Measurements from ENCODE around the gene ITGA11.

ITGA11 gene

GRCh38 chr15:68310804-68311463, 121.0 kb downstream of the ITGA11 start:
- DNase-seq = no peak

GRCh38 chr15:68310178-68310803, 121.7 kb downstream of the ITGA11 start:
- no peak for DNase-seq
- no peak for ATAC-seq

More at GRCh38 chr15:68310804-68311463, 121.0 kb downstream of the ITGA11 start:
- no peak for ATAC-seq

- ATAC-seq = no peak
- no peak for DNase-seq
These were observed 122.9 kb downstream of the ITGA11 start for GRCh38 chr15:68309024-68309423.

GRCh38 chr15:68307131-68307928, 124.6 kb downstream of the ITGA11 start:
- ATAC-seq = no peak
- no peak for DNase-seq

GRCh38 chr15:68305420-68305871, 126.5 kb downstream of the ITGA11 start:
- no peak for ATAC-seq
- DNase-seq = no peak

GRCh38 chr15:68304589-68305337, 127.2 kb downstream of the ITGA11 start:
- ATAC-seq = no peak
- DNase-seq = no peak

GRCh38 chr15:68303560-68304436, 128.2 kb downstream of the ITGA11 start:
- DNase-seq (no peak), ATAC-seq (no peak)

GRCh38 chr15:68303134-68303533, 128.8 kb downstream of the ITGA11 start:
- DNase-seq (no peak), ATAC-seq (no peak)

- DNase-seq (no peak), ATAC-seq (no peak)
These were observed 129.2 kb downstream of the ITGA11 start for GRCh38 chr15:68302729-68303128.

GRCh38 chr15:68301301-68301700, 130.7 kb downstream of the ITGA11 start:
- ATAC-seq (no peak), DNase-seq (no peak)

GRCh38 chr15:68300115-68300940, 131.6 kb downstream of the ITGA11 start:
- ATAC-seq (no peak), DNase-seq (no peak)

- DNase-seq (no peak), ATAC-seq (no peak)
These were observed 132.5 kb downstream of the ITGA11 start for GRCh38 chr15:68299436-68299835.

GRCh38 chr15:68298882-68299381, 133.0 kb downstream of the ITGA11 start:
- DNase-seq (no peak), ATAC-seq (peak; percentile 70)

GRCh38 chr15:68298336-68298735, 133.6 kb downstream of the ITGA11 start:
- DNase-seq = no peak
- ATAC-seq = no peak

GRCh38 chr15:68295014-68295805, 136.8 kb downstream of the ITGA11 start:
- DNase-seq = no peak
- ATAC-seq = no peak

- DNase-seq (no peak), ATAC-seq (peak; percentile 82)
These were observed 139.0 kb downstream of the ITGA11 start for GRCh38 chr15:68292967-68293366.

GRCh38 chr15:68292157-68292781, 139.7 kb downstream of the ITGA11 start:
- DNase-seq (no peak), ATAC-seq (peak; percentile 28)

- no peak for DNase-seq
- no peak for ATAC-seq
These were observed 141.2 kb downstream of the ITGA11 start for GRCh38 chr15:68290715-68291114.

All from stimulated activated naive CD8-positive, alpha-beta T cell treated with anti-CD3 and anti-CD28 coated beads, Interleukin-15, Interleukin-2, amounts not matched to agents 100 U/mL and 50 U/mL, for 24 hours (primary cell).